ENCODE data around the gene COL5A3. TPM values are rescaled to one million over a fixed set of nuclear protein-coding genes. Genes with fewer than 3 reads are reported as not detected.
"Not testable (repeated sequence)": the region's sequence is repeated elsewhere in the genome, so short reads cannot be mapped to it uniquely, and the experiment has no call there.

Gene COL5A3
- total RNA-seq, 1 experiment from 2014 or later = 0.18 TPM

DNA sequence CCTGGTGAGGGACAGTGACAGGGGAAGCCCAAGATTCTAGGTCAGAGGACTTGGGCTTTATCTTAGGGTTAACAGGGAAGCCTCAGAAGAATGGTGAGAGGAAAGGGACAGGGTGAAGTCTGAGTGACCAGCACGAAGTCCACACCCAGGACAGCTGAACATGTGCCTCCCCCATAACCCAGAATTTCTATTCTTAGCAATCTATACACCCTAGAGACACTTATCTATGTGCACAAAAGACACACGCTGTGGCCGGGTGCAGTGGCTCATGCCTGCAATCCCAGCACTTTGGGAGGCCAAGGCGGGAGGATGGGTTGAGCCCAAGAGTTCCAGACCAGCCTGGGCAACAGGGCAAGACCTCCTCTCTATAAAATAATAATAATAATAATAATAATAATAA is 62.9 kb downstream of the COL5A3 start:
- DNase-seq (ENCODE audit: low read depth, low spot score) (no peak), ATAC-seq (no peak)
- ChIA-PET CTCF (no interaction called here), POLR2A (no interaction called here)
- no peak for TF ChIP-seq SIN3A (IDR thresholded peaks at IDR 0.05; ENCODE audit: borderline replicate concordance, insufficient read depth, low read depth, low read length)
- TF ChIP-seq POLR2AphosphoS5 (IDR thresholded peaks at IDR 0.05; ENCODE audit: low read depth, low read length) = no peak
- TF ChIP-seq, protein P1, sequence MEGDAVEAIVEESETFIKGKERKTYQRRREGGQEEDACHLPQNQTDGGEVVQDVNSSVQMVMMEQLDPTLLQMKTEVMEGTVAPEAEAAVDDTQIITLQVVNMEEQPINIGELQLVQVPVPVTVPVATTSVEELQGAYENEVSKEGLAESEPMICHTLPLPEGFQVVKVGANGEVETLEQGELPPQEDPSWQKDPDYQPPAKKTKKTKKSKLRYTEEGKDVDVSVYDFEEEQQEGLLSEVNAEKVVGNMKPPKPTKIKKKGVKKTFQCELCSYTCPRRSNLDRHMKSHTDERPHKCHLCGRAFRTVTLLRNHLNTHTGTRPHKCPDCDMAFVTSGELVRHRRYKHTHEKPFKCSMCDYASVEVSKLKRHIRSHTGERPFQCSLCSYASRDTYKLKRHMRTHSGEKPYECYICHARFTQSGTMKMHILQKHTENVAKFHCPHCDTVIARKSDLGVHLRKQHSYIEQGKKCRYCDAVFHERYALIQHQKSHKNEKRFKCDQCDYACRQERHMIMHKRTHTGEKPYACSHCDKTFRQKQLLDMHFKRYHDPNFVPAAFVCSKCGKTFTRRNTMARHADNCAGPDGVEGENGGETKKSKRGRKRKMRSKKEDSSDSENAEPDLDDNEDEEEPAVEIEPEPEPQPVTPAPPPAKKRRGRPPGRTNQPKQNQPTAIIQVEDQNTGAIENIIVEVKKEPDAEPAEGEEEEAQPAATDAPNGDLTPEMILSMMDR (IDR thresholded peaks at IDR 0.05) = no peak
- no peak for TF ChIP-seq TCF7L2 (IDR thresholded peaks at IDR 0.05; ENCODE audit: low read depth, low read length)
- TF ChIP-seq, protein P2, sequence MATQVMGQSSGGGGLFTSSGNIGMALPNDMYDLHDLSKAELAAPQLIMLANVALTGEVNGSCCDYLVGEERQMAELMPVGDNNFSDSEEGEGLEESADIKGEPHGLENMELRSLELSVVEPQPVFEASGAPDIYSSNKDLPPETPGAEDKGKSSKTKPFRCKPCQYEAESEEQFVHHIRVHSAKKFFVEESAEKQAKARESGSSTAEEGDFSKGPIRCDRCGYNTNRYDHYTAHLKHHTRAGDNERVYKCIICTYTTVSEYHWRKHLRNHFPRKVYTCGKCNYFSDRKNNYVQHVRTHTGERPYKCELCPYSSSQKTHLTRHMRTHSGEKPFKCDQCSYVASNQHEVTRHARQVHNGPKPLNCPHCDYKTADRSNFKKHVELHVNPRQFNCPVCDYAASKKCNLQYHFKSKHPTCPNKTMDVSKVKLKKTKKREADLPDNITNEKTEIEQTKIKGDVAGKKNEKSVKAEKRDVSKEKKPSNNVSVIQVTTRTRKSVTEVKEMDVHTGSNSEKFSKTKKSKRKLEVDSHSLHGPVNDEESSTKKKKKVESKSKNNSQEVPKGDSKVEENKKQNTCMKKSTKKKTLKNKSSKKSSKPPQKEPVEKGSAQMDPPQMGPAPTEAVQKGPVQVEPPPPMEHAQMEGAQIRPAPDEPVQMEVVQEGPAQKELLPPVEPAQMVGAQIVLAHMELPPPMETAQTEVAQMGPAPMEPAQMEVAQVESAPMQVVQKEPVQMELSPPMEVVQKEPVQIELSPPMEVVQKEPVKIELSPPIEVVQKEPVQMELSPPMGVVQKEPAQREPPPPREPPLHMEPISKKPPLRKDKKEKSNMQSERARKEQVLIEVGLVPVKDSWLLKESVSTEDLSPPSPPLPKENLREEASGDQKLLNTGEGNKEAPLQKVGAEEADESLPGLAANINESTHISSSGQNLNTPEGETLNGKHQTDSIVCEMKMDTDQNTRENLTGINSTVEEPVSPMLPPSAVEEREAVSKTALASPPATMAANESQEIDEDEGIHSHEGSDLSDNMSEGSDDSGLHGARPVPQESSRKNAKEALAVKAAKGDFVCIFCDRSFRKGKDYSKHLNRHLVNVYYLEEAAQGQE (IDR thresholded peaks at IDR 0.05; ENCODE audit: insufficient read depth in 1 of 2, low read depth in 2 of 2, low read length in 1 of 2) = no peak
- H3K36me3 ChIP-seq (ENCODE audit: control insufficient read depth, insufficient read depth, low read length) = no peaks in the 10 kb centered on the region
- intact Hi-C loops (cut with micrococcal nuclease; ENCODE audit: unreplicated experiment) = no loop called here
- no peak overlapping the region for H3K27ac ChIP-seq (ENCODE audit: low read length)
- no peaks in the 10 kb centered on the region for H3K9me3 ChIP-seq (ENCODE audit: control insufficient read depth, insufficient read depth, low read depth, low read length)
- no peak overlapping the region for H3K4me3 ChIP-seq (ENCODE audit: low read depth in 2 of 2, low read length in 2 of 2)
- H3K27me3 ChIP-seq (ENCODE audit: control insufficient read depth, insufficient read depth, low read length) = no peaks in the 10 kb centered on the region
- no peaks in the 10 kb centered on the region for H3K4me1 ChIP-seq (ENCODE audit: control insufficient read depth, insufficient read depth, low read length)
- BruUV-seq (replicated peaks) = no TSS peak
- in situ Hi-C loops (cut with HindIII; ENCODE audit: low pct_unique_long_range_greater_than_20kb, low sequenced_read_pairs) = no loop called here

DNA sequence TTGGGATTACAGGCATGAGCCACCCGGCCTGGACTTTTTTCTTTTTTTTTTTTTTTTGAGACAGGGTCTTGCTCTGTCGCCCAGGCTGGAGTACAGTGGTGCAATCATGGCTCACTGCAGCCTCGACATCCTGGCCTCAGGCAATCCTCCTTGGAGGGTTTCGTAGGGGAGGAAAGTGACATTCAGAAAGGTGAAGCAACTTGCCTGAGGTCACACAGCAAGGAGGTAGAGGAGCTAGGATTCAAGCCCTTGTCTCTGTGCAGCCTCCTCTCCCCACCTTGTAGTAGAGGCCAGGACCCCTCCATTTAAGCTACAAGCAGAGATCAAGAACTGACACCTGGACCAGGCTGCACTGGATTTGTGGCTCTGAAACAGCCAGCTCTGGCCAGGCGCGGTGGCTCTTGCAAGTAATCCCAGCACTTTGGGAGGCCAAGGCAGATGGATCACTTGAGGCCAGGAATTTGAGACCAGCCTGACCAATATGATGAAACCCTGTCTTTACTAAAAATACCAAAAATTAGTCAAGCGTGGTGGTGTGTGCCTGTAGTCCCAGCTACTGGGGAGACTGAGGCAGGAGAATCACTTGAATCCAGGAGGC is 63.7 kb downstream of the COL5A3 start:
- H3K27ac ChIP-seq (ENCODE audit: low read length); H3K36me3 ChIP-seq (ENCODE audit: control insufficient read depth, insufficient read depth, low read length); POLR2A ChIA-PET; ATAC-seq; DNase-seq (ENCODE audit: low read depth, low spot score); H3K4me1 ChIP-seq (ENCODE audit: control insufficient read depth, insufficient read depth, low read length); H3K27me3 ChIP-seq (ENCODE audit: control insufficient read depth, insufficient read depth, low read length); intact Hi-C loops (cut with micrococcal nuclease; ENCODE audit: unreplicated experiment); H3K4me3 ChIP-seq (ENCODE audit: low read depth in 2 of 2, low read length in 2 of 2); H3K9me3 ChIP-seq (ENCODE audit: control insufficient read depth, insufficient read depth, low read depth, low read length); BruUV-seq (replicated peaks); CTCF ChIA-PET; in situ Hi-C loops (cut with HindIII; ENCODE audit: low pct_unique_long_range_greater_than_20kb, low sequenced_read_pairs): not testable (repeated sequence)

DNA sequence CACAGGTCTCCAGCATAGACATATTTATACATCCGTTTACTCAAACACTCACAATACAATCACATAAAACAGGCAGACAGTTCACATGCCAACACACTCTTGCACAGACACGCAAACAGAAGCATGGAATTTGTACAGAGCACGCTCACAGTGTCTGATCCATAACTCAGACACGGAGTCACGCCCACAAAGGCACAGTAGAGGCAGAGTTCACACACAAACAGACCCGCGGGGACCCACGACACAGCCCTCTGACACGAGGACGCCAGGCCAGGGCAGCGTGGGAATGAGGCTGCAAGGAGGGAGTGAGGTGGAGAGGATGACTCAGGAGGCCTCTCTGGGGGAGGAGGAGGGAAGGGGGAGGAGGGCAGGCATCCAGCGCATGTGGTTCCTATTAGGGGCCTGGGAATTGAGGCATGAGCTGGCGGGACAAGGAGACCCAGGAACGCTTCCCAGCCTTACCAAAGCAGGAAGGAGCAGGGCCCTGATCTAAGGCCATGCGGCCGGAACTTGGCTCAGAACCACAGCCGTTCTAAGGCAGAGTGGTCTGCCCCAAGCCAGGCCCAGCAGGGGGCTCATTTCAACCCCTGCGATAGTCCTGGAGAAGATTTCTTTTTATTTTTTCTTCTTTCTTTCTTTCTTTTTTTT is 64.9 kb downstream of the COL5A3 start:
- DNase-seq (ENCODE audit: low read depth, low spot score) (no peak), ATAC-seq (peak; percentile 56)
- CTCF ChIA-PET = interaction anchor here (0.7 kb wide), 1 partner anchor 26 kb away, joined by 3 read pairs; no protein-coding TSS in a partner anchor
- Histone ChIP-seq H3K27ac (ENCODE audit: low read length) (no peak overlapping the region), H3K9me3 (ENCODE audit: control insufficient read depth, insufficient read depth, low read depth, low read length) (no peaks in the 10 kb centered on the region), H3K4me1 (ENCODE audit: control insufficient read depth, insufficient read depth, low read length) (no peaks in the 10 kb centered on the region), H3K27me3 (ENCODE audit: control insufficient read depth, insufficient read depth, low read length) (no peaks in the 10 kb centered on the region), H3K4me3 (ENCODE audit: low read depth in 2 of 2, low read length in 2 of 2) (no peak overlapping the region), H3K36me3 (ENCODE audit: control insufficient read depth, insufficient read depth, low read length) (no peaks in the 10 kb centered on the region)
- no TSS peak for BruUV-seq (replicated peaks)
- POLR2A ChIA-PET = no interaction called here
- intact Hi-C loops (cut with micrococcal nuclease; ENCODE audit: unreplicated experiment) (no loop called here), in situ Hi-C loops (cut with HindIII; ENCODE audit: low pct_unique_long_range_greater_than_20kb, low sequenced_read_pairs) (no loop called here)
- TF ChIP-seq TCF7L2 (IDR thresholded peaks at IDR 0.05; ENCODE audit: low read depth, low read length) = no peak
- TF ChIP-seq POLR2AphosphoS5 (IDR thresholded peaks at IDR 0.05; ENCODE audit: low read depth, low read length) = no peak
- TF ChIP-seq, protein P1 (IDR thresholded peaks at IDR 0.05) = no peak
- TF ChIP-seq SIN3A (IDR thresholded peaks at IDR 0.05; ENCODE audit: borderline replicate concordance, insufficient read depth, low read depth, low read length) = no peak
- TF ChIP-seq, protein P2 (IDR thresholded peaks at IDR 0.05; ENCODE audit: insufficient read depth in 1 of 2, low read depth in 2 of 2, low read length in 1 of 2) = no peak

Data from Panc1 (cell line).